ENCODE data around the gene KIF1A. TPM values are rescaled to one million over a fixed set of nuclear protein-coding genes. Genes with fewer than 3 reads are reported as not detected.
A peak's percentile ranks its signal among the peaks of the same experiment; 100 is the strongest.

The KIF1A gene
- polyA plus RNA-seq, 1 donor from 2014 or later, result not detected

GRCh38 chr2:240835528-240835927 is 15.5 kb upstream of the KIF1A start:
- Mint-ChIP-seq H3K9me3 (no peaks in the 10 kb centered on the region), H3K27me3 (peaks cover 10% of the 10 kb centered on the region), H3K4me3 (peak overlapping the region in 1 of 4 donors; percentile 17), H3K4me1 (peaks cover 0 to 2% (median 2%) of the 10 kb centered on the region in 3 donors), H3K36me3 (peaks cover 1% of the 10 kb centered on the region), H3K27ac (peak overlapping the region in 2 of 3 donors; percentile 32 to 76)

- Mint-ChIP-seq H3K36me3 (peaks cover 1% of the 10 kb centered on the region), H3K4me3 (no peak overlapping the region), H3K27ac (peak overlapping the region in 1 of 3 donors; percentile 64), H3K9me3 (no peaks in the 10 kb centered on the region), H3K4me1 (peaks cover 0 to 2% (median 2%) of the 10 kb centered on the region in 3 donors), H3K27me3 (peaks cover 9% of the 10 kb centered on the region)
Measured at GRCh38 chr2:240834377-240834975, 14.5 kb upstream of the KIF1A start.

GRCh38 chr2:240833724-240834285 is 13.8 kb upstream of the KIF1A start:
- H3K4me3 Mint-ChIP-seq, result no peak overlapping the region
- peaks cover 12% of the 10 kb centered on the region for H3K27me3 Mint-ChIP-seq
- peaks cover 0 to 2% (median 2%) of the 10 kb centered on the region in 3 donors for H3K4me1 Mint-ChIP-seq
- no peak overlapping the region for H3K27ac Mint-ChIP-seq
- H3K9me3 Mint-ChIP-seq, result no peaks in the 10 kb centered on the region
- H3K36me3 Mint-ChIP-seq, result peaks cover 1% of the 10 kb centered on the region

DNA sequence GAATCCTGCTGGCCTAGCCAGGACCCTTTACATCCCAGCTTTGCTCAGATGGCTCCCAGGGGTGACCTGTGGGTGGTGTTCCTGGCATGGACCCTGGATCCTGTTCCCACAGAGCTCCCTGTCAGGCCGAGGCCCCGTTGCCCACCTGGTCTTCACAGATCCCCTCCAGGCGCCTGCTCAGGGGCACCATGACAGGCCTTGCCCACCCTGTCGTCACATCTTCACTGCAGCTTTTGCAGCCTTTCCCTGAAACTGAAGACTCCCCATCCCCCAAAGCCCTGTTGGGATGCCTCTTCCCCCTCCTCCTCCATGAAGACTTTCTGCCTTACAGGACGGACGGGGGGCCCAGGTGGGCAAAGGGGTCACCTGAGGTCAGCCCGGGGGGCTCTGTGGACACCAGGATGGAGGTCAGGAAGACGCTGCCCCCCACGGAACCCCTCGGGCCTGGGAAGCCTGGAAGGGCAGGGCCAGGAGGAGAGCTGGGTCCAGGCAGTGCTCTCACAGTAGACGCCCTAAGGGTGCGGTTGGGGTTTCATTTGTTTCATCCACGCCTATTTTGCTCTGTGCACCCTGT is 13.0 kb upstream of the KIF1A start:
- H3K9me3 Mint-ChIP-seq, result no peaks in the 10 kb centered on the region
- H3K4me3 Mint-ChIP-seq, result no peak overlapping the region
- peaks cover 0 to 2% (median 2%) of the 10 kb centered on the region in 3 donors for H3K4me1 Mint-ChIP-seq
- H3K27ac Mint-ChIP-seq, result peak overlapping the region in 1 of 3 donors; percentile 94
- peaks cover 16% of the 10 kb centered on the region for H3K27me3 Mint-ChIP-seq
- H3K36me3 Mint-ChIP-seq, result peaks cover 1% of the 10 kb centered on the region

DNA sequence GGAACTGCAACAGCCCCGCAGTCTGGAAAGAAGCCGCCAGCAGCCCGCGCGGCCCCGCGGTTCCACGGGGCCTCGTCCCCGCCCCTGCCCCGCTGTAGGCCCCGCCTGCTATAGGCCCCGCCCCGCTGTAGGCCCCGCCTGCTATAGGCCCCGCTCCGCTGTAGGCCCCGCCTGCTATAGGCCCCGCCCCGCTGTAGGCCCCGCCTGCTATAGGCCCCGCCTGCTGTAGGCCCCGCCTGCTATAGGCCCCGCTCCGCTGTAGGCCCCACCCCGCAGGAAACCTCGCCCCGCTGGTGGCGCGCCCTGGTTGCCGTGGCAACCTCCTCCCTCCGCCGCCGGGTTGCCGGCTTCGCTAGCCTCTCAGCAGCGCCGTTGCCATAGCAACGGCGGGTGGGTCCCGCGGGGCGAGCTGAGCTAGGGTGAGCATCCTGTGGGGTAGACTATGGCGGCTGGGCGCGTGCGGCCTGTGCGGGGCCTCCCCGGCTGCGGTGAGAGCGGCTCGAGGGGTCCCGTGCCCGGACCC is 12.2 kb upstream of the KIF1A start:
- peaks cover 22% of the 10 kb centered on the region for H3K27me3 Mint-ChIP-seq
- H3K27ac Mint-ChIP-seq, result peak overlapping the region in 2 of 3 donors; percentile 93 to 94
- H3K4me3 Mint-ChIP-seq, result peak overlapping the region in 2 of 4 donors; percentile 55 to 70
- no peaks in the 10 kb centered on the region for H3K9me3 Mint-ChIP-seq
- H3K4me1 Mint-ChIP-seq, result peaks cover 0 to 2% (median 2%) of the 10 kb centered on the region in 3 donors
- H3K36me3 Mint-ChIP-seq, result peaks cover 1% of the 10 kb centered on the region

GRCh38 chr2:240831594-240832204 is 11.7 kb upstream of the KIF1A start:
- H3K4me1 Mint-ChIP-seq, result peaks cover 0 to 2% (median 2%) of the 10 kb centered on the region in 3 donors
- H3K27ac Mint-ChIP-seq, result no peak overlapping the region
- H3K9me3 Mint-ChIP-seq, result no peaks in the 10 kb centered on the region
- peak overlapping the region in 1 of 4 donors; percentile 70 for H3K4me3 Mint-ChIP-seq
- peaks cover 26% of the 10 kb centered on the region for H3K27me3 Mint-ChIP-seq
- H3K36me3 Mint-ChIP-seq, result peaks cover 1% of the 10 kb centered on the region

GRCh38 chr2:240825476-240825875 is 5.5 kb upstream of the KIF1A start:
- H3K9me3 Mint-ChIP-seq, result peaks cover 2 to 11% (median 9%) of the 10 kb centered on the region in 3 donors

DNA sequence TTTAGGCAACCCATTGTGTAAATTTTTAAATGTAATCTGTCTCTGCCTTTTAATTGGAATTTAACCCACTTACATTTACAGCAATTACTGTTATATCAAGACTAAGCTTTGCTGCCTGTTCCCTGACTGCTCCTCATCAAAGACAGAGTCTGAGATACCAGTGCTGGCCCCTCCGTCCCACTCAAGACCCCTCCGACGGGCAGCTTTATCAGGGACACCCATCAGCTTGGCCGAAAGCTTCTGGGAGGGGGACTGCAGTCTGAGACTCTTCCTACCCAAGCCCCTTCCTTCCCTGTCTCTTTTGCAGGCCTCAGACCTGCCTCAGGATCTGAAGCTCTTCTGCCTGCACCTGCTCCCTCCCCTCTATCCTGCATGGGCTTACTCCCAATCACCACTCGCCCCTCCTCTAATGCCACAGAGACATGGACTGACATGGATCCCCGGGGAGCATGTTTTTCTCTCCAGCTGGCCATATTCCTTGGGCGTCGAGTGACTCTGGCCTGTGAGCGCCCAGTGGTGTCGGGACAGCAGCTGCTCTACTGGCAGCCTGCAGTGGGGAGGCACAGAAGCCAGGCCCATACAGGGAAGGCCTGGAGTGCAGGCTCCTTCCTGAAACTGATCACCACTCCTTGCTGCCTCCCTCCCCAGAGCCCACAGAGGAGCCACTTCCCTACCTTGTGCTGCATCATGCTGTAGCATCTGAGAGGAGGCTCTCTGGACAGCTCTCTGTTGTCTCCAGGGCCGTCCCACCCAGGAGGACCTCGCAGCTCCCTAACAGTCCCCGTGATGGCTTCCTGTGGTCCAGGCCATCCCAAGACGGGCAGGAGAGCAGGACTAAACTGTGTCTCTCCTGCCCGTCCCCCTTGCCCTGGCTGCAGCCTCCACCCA is 3.7 kb upstream of the KIF1A start:
- Mint-ChIP-seq H3K36me3 (no peaks in the 10 kb centered on the region), H3K27me3 (peaks cover 54% of the 10 kb centered on the region), H3K27ac (no peak overlapping the region), H3K4me1 (peaks cover 3 to 5% (median 4%) of the 10 kb centered on the region in 3 donors), H3K4me3 (peak overlapping the region in 1 of 4 donors; percentile 28), H3K9me3 (peaks cover 2 to 11% (median 9%) of the 10 kb centered on the region in 3 donors)

More at GRCh38 chr2:240825476-240825875, 5.5 kb upstream of the KIF1A start:
- no peak overlapping the region for H3K4me3 Mint-ChIP-seq
- no peaks in the 10 kb centered on the region for H3K36me3 Mint-ChIP-seq
- H3K27me3 Mint-ChIP-seq, result peaks cover 62% of the 10 kb centered on the region
- peaks cover 3 to 5% (median 4%) of the 10 kb centered on the region in 3 donors for H3K4me1 Mint-ChIP-seq
- no peak overlapping the region for H3K27ac Mint-ChIP-seq

DNA sequence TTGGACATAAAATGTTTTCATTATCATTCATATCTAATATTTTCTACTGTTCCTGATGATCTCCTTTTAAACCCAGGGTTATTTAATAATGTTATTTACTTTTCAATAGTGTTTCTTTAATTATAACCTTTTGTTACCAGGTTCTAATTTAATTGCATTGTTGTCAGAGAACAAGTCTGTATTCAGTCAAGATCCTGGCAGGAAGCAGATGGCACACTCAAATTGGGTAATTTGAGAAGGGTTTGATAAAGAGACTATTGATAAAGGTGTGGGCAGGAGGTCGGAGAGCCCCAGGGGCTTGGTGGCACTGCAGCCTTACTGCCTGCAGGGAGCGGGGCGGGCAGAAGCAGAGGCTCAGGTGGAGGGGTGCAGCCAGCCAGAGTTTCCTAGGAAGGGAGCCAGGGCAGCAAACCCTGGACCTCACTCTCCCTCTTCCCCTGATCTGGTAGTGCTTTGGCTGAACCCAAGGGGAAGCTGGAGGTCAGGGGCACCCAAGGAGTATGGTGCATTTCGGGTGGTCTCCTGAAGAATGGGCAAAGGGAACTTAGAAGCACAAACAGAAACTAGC is 2.3 kb upstream of the KIF1A start:
- no peak overlapping the region for H3K27ac Mint-ChIP-seq
- H3K36me3 Mint-ChIP-seq, result no peaks in the 10 kb centered on the region
- peaks cover 2 to 11% (median 9%) of the 10 kb centered on the region in 3 donors for H3K9me3 Mint-ChIP-seq
- H3K4me3 Mint-ChIP-seq, result no peak overlapping the region
- peaks cover 54% of the 10 kb centered on the region for H3K27me3 Mint-ChIP-seq
- H3K4me1 Mint-ChIP-seq, result peaks cover 3 to 5% (median 4%) of the 10 kb centered on the region in 3 donors

DNA sequence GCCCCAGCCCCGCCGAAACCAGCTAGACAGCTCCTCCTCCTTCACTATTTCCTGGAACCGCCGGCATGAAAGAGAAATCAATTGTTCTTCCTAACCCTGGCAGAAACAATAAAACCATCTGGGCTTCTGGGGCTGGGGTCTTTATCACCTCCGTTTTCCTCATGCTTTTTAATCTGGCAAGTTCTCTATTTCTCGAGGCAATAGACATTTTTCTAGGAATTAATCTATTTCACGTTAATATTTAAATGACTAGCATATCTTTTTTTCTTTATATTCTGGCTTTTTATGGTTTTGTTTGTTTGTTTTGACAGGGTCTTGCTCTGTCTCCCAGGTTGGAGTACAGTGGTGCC is 1.4 kb upstream of the KIF1A start:
- Mint-ChIP-seq H3K27me3 (peaks cover 52% of the 10 kb centered on the region), H3K9me3 (peaks cover 2 to 11% (median 9%) of the 10 kb centered on the region in 3 donors), H3K36me3 (no peaks in the 10 kb centered on the region), H3K27ac (no peak overlapping the region), H3K4me3 (peak overlapping the region in 2 of 4 donors; percentile 6 to 39), H3K4me1 (peaks cover 3 to 5% (median 4%) of the 10 kb centered on the region in 3 donors)

- peak overlapping the region in 2 of 4 donors; percentile 39 to 63 for H3K4me3 Mint-ChIP-seq
- H3K27ac Mint-ChIP-seq, result no peak overlapping the region
Measured at GRCh38 chr2:240820607-240821428, 799 bp upstream of the KIF1A start.

GRCh38 chr2:240819126-240819857 is 727 bp downstream of the KIF1A start:
- H3K9me3 Mint-ChIP-seq, result peaks cover 2 to 11% (median 8%) of the 10 kb centered on the region in 3 donors
- peaks cover 3 to 5% (median 4%) of the 10 kb centered on the region in 3 donors for H3K4me1 Mint-ChIP-seq
- peaks cover 41% of the 10 kb centered on the region for H3K27me3 Mint-ChIP-seq
- peaks cover under 1% of the 10 kb centered on the region for H3K36me3 Mint-ChIP-seq
- H3K27ac Mint-ChIP-seq, result no peak overlapping the region
- H3K4me3 Mint-ChIP-seq, result peak overlapping the region in 1 of 4 donors; percentile 59

More at GRCh38 chr2:240820607-240821428, 799 bp upstream of the KIF1A start:
- Mint-ChIP-seq H3K9me3 (peaks cover 2 to 11% (median 9%) of the 10 kb centered on the region in 3 donors), H3K4me1 (peaks cover 3 to 5% (median 4%) of the 10 kb centered on the region in 3 donors), H3K27me3 (peaks cover 51% of the 10 kb centered on the region), H3K36me3 (no peaks in the 10 kb centered on the region)
